ENCODE data around the gene TTC27. TPM values are rescaled to one million over a fixed set of nuclear protein-coding genes. Genes with fewer than 3 reads are reported as not detected.

TTC27 gene
- total RNA-seq, 1 donor from 2014 or later, result 7.5 TPM

GRCh38 chr2:32801741-32802140 is 173.9 kb downstream of the TTC27 start:
- Histone ChIP-seq H3K27me3 (ENCODE audit: low read depth) (no peaks in the 10 kb centered on the region), H3K9me3 (replicated peaks) (no peaks in the 10 kb centered on the region), H3K36me3 (no peaks in the 10 kb centered on the region), H3K27ac (replicated peaks) (no peak overlapping the region), H3K4me1 (peaks cover 15% of the 10 kb centered on the region), H3K4me3 (no peak overlapping the region)
- no peak for TF ChIP-seq CTCF (IDR thresholded peaks at IDR 0.05; ENCODE audit: borderline replicate concordance)
- intact Hi-C loops (cut with micrococcal nuclease), result no loop called here
- DNase-seq, result no peak

- H3K9me3 ChIP-seq (replicated peaks), result no peaks in the 10 kb centered on the region
- no peaks in the 10 kb centered on the region for H3K27me3 ChIP-seq (ENCODE audit: low read depth)
- DNase-seq, result no peak
- no peak overlapping the region for H3K27ac ChIP-seq (replicated peaks)
- no peak overlapping the region for H3K4me3 ChIP-seq
- peaks cover 15% of the 10 kb centered on the region for H3K4me1 ChIP-seq
- no peak for TF ChIP-seq CTCF (IDR thresholded peaks at IDR 0.05; ENCODE audit: borderline replicate concordance)
- intact Hi-C loops (cut with micrococcal nuclease), result no loop called here
- no peaks in the 10 kb centered on the region for H3K36me3 ChIP-seq
Measured at GRCh38 chr2:32802877-32803276, 175.0 kb downstream of the TTC27 start.

GRCh38 chr2:32804205-32804604 is 176.4 kb downstream of the TTC27 start:
- Histone ChIP-seq H3K36me3 (no peaks in the 10 kb centered on the region), H3K4me3 (no peak overlapping the region), H3K4me1 (peaks cover 15% of the 10 kb centered on the region), H3K27me3 (ENCODE audit: low read depth) (no peaks in the 10 kb centered on the region), H3K9me3 (replicated peaks) (no peaks in the 10 kb centered on the region), H3K27ac (replicated peaks) (peak overlapping the region; percentile 58)
- intact Hi-C loops (cut with micrococcal nuclease), result no loop called here
- no peak for TF ChIP-seq CTCF (IDR thresholded peaks at IDR 0.05; ENCODE audit: borderline replicate concordance)
- no peak for DNase-seq

- DNase-seq, result no peak
- no peaks in the 10 kb centered on the region for H3K27me3 ChIP-seq (ENCODE audit: low read depth)
- H3K9me3 ChIP-seq (replicated peaks), result no peaks in the 10 kb centered on the region
- H3K36me3 ChIP-seq, result no peaks in the 10 kb centered on the region
- peaks cover 15% of the 10 kb centered on the region for H3K4me1 ChIP-seq
- TF ChIP-seq CTCF (IDR thresholded peaks at IDR 0.05; ENCODE audit: borderline replicate concordance), result no peak
- peak overlapping the region; percentile 58 for H3K27ac ChIP-seq (replicated peaks)
- intact Hi-C loops (cut with micrococcal nuclease), result no loop called here
- no peak overlapping the region for H3K4me3 ChIP-seq
Measured at GRCh38 chr2:32805104-32806095, 177.6 kb downstream of the TTC27 start.

GRCh38 chr2:32806857-32807256 is 179.0 kb downstream of the TTC27 start:
- Histone ChIP-seq H3K4me3 (no peak overlapping the region), H3K36me3 (no peaks in the 10 kb centered on the region), H3K4me1 (peaks cover 15% of the 10 kb centered on the region), H3K27ac (replicated peaks) (no peak overlapping the region), H3K27me3 (ENCODE audit: low read depth) (no peaks in the 10 kb centered on the region), H3K9me3 (replicated peaks) (no peaks in the 10 kb centered on the region)
- intact Hi-C loops (cut with micrococcal nuclease), result no loop called here
- no peak for DNase-seq
- no peak for TF ChIP-seq CTCF (IDR thresholded peaks at IDR 0.05; ENCODE audit: borderline replicate concordance)
